NCI-H2171 treated with DMSO at 0.1 percent for 48 hours (cell line): ENCODE data around the gene BMPR2.

ENCODE experiments used
- DNase-seq: peaks from one replicate; lab custom pipeline; 2025; lab: John Stamatoyannopoulos, UW

BMPR2 gene

DNA sequence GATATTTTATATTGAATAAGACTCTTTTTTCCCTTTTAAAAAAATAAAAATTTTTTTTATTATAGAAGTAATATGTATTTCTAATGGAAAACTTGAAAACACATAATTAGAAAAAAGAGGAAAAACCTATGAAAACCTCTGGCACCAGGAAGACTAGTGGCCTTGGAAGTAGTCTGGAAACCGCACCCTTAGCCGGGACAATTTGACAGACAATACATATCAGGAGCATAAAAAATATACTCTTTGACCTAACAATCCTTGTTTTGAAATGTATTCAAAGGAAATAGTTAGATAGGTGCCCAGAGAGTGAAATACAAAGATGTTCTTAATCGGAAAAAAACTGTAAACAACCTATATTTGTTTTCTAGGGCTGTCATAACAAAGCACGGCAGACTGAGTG is 223.8 kb downstream of the BMPR2 start:
- no peak for DNase-seq

DNA sequence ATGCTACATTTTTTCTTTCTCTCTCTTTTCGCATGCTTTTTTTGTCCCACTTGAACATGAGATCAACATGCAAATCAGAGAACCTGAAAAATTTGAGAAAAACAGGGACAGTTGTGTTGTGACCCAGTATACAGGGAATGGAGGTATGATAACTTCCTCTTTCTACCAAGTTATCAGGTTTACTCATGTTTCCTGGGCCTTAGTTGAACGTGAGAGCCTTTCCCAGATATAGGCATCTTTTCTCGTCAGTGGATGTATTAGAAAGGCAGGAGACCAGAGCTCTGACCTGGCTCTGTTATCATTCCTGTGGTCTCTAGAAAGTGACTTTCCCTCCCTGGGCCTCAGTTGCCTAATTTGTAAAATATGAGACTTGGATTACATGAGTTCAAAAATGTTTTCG is 228.6 kb downstream of the BMPR2 start:
- DNase-seq, result no peak

DNA sequence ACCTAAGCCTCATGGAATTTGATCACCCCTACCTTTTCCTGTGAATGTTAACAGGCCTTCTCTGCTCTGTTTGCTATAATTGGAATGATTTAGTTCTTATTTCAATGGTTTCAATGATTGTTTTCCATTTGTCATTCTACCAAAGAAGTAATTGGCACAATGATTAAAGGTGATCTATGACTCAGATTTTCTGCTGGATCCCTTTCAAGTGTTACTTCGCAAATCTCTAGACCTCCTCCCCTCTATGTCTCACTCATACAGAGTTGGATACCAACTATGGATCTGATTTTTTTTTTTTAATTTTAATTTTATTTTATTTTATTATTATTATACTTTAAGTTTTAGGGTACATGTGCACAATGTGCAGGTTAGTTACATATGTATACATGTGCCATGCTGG is 229.0 kb downstream of the BMPR2 start:
- no peak for DNase-seq

DNA sequence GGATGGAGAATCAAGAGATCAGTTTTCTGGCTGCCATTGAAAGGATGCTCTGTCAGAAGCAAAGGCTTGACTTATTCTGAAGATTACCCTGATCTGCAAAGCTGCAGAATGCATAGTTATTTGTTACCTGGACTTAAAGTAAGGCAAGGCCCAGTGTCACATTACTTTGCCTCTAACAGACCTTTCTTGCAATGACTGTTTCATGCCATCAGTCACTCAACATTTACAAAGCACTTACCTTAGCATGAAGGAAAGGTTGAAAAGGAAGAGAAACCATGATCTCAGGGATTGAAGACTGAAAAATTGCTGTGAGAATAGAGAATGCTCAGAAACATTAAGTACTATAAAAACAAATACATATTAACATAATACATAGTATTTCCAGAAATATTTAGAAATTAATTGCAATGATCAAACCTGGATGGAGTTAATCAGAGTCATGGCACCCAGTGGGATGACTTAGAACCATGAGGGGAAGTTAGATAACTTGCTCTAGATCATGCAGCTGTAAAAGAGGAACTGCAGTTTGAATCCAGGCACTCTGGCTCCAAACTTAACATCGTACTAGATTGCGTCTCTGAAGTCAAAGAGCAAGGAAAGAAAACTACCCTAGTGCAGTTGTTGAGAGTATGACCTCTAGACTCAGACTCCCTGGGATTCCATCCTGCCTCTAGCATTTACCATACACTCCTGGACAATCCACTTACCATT is 232.2 kb downstream of the BMPR2 start:
- no peak for DNase-seq

DNA sequence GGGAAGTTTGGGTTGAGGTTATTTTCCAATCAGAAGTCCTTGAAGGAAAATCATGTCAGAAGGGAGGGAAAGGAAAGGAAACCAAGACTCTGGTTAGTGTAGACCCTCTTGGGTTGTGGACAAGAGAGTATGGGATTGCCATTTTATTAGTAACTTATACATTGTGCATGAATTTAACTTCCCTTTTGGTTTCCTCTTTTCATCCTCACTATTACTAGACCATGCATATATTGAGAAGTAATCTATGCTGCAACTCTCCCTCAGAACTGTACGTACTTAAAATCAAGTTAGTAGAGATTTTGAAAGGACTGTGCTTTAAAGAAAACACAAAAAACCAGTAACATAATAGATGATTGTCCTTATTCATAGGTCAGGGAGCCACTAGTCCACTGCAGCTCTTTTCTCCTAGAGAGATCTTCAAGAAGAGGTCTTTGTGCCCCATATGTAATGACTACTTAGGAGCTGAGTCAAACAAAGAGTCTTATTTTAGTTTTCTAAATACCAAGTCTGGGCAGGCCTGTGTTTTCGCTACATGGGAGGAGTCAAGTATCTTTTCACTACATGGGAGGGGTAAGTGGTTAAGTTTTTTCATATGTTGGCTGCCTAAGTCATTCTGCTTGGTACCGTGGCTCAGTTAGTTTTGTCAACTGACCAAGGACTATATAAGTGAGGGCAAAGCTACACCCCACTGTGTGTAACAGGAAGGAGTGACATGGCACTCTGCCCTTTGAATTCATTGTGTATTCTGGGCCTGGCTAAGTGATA is 233.4 kb downstream of the BMPR2 start:
- no peak for DNase-seq

DNA sequence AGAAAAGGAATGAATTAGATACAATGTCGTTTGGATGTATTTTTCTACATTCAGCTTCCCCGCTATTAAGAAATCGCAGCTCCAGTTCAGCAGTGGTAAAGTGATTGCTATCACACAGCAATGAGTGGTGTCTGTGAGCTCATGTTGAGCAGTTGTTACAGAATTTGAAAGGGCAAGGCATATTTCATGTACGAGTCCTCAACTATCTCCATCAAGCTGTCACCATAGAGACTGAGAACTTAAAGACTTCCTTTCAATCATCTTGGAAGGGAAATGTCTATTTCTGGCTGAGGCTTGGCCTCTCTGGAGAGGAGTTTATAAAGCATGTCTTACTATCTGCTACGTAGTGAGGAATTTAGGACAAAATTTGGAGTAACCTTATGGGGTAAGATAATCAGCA is 234.3 kb downstream of the BMPR2 start:
- DNase-seq, result no peak

DNA sequence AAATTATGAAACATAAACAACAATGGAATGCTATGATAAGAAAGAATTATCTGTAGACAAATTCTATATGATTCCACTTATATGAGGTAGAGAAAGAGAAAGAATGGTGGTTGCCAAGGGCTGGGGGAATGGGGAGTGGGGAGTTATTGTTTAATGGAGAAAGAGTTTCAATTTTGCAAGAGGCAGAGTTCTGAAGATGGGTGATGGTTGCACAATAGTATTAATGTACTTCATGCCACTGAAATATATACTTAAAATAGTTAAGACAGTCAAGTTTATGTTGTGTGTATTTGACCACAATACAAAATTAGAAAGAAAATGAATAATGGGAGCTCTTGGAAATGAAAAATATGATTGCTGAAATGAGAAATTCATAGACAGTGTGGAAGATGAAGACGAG is 236.0 kb downstream of the BMPR2 start:
- no peak for DNase-seq

DNA sequence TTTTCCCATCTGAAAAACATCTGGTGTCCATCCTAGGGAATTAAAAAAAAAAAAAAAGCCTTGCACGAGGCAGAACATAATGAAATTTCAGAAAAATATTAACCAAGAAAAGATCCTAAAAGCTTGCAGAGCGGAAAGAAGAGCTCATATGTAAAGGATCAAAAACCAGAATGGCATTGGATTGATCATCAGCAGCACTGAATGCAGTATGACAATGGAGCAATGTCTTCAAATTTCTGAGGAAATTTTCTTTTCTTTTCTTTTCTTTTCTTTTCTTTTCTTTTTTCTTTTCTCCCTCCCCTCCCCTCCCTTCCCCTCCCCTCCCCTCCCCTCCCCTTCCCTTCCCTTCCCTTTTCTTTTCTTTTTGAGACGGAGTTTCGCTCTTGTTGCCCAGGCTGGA is 237.4 kb downstream of the BMPR2 start:
- DNase-seq, result no peak
